H9 (cell line): ENCODE data around the gene CACNB4. TPM values are rescaled to one million over a fixed set of nuclear protein-coding genes. Genes with fewer than 3 reads are reported as not detected.

Experiments used
- DNase-seq: peaks from one replicate; pipeline ENCODE4 v3.0.0-alpha.2; 2017
- H2AFZ ChIP-seq: one replicate; pipeline ENCODE4 v1.6.1; 2013; ENCODE audit warnings: mild to moderate bottlenecking, low read length, control low read depth, moderate library complexity
- H2AK5ac ChIP-seq: 2 replicates; pipeline ENCODE4 v1.6.1; 2013; ENCODE audit warnings: low read length, control low read depth, mixed read lengths; ENCODE audit not compliant: insufficient read length
- H2BK120ac ChIP-seq: one replicate; pipeline ENCODE4 v1.6.1; 2013; ENCODE audit warnings: low read depth, mild to moderate bottlenecking, low read length, control low read depth, inconsistent platforms; ENCODE audit not compliant: poor library complexity, severe bottlenecking
- H2BK12ac ChIP-seq: 2 replicates; pipeline ENCODE4 v1.6.1; 2013; ENCODE audit warnings: low read length, control low read depth, mixed read lengths, low read depth; ENCODE audit not compliant: insufficient read length
- H2BK15ac ChIP-seq: 2 replicates; pipeline ENCODE4 v1.6.1; 2013; ENCODE audit warnings: low read depth, low read length, control low read depth
- H2BK20ac ChIP-seq: one replicate; pipeline ENCODE4 v1.6.1; 2013; ENCODE audit warnings: low read depth, mild to moderate bottlenecking, low read length, control low read depth, inconsistent platforms; ENCODE audit not compliant: poor library complexity, severe bottlenecking
- H2BK5ac ChIP-seq: 2 replicates; pipeline ENCODE4 v1.6.1; 2013; ENCODE audit warnings: low read length, control low read depth, mixed read lengths; ENCODE audit not compliant: insufficient read length
- H3K14ac ChIP-seq: 2 replicates; pipeline ENCODE4 v1.6.1; 2013; ENCODE audit warnings: low read length, control low read depth; ENCODE audit not compliant: insufficient read depth
- H3K18ac ChIP-seq: 2 replicates; pipeline ENCODE4 v1.6.1; 2013; ENCODE audit warnings: low read depth, mild to moderate bottlenecking, mixed read lengths, low read length, control low read depth; ENCODE audit not compliant: insufficient read length
- H3K23ac ChIP-seq: 2 replicates; pipeline ENCODE4 v1.6.1; 2013; ENCODE audit warnings: low read length, control low read depth, mixed read lengths, low read depth; ENCODE audit not compliant: insufficient read length
- H3K23me2 ChIP-seq: 2 replicates; pipeline ENCODE4 v1.6.1; 2013; ENCODE audit warnings: low read depth, mild to moderate bottlenecking, mixed read lengths, low read length, control low read depth; ENCODE audit not compliant: insufficient read length, poor library complexity, severe bottlenecking
- H3K27ac ChIP-seq: 2 replicates; pipeline ENCODE4 v1.5.1; 2013; ENCODE audit warnings: low read length, control low read depth, mixed read lengths, low read depth; ENCODE audit not compliant: insufficient read length
- H3K27me3 ChIP-seq: 2 replicates; pipeline ENCODE4 v1.6.1; 2013; ENCODE audit warnings: low read length, control low read depth, inconsistent platforms; ENCODE audit not compliant: insufficient read depth
- H3K4ac ChIP-seq: 2 replicates; pipeline ENCODE4 v1.6.1; 2013; ENCODE audit warnings: low read depth, mild to moderate bottlenecking, control low read depth, inconsistent platforms, low read length, moderate library complexity
- H3K4me1 ChIP-seq: 2 replicates; pipeline ENCODE4 v1.6.1; 2013; ENCODE audit warnings: low read length, control low read depth, inconsistent platforms; ENCODE audit not compliant: insufficient read depth
- H3K4me2 ChIP-seq: 2 replicates; pipeline ENCODE4 v1.6.1; 2013; ENCODE audit warnings: low read length, control low read depth, mixed read lengths; ENCODE audit not compliant: insufficient read length, insufficient read depth
- H3K56ac ChIP-seq: 2 replicates; pipeline ENCODE4 v1.6.1; 2013; ENCODE audit warnings: low read depth, mild to moderate bottlenecking, mixed read lengths, low read length, control low read depth; ENCODE audit not compliant: insufficient read length
- H3K79me1 ChIP-seq: 2 replicates; pipeline ENCODE4 v1.6.1; 2013; ENCODE audit warnings: low read depth, mild to moderate bottlenecking, moderate library complexity, low read length, control low read depth, inconsistent platforms; ENCODE audit not compliant: insufficient read depth, poor library complexity, severe bottlenecking
- H3K79me2 ChIP-seq: 2 replicates; pipeline ENCODE4 v1.6.1; 2013; ENCODE audit warnings: low read length, control low read depth, inconsistent platforms; ENCODE audit not compliant: insufficient read depth
- H3K9ac ChIP-seq: 2 replicates; pipeline ENCODE4 v1.6.1; 2013; ENCODE audit warnings: low read length, control low read depth, mixed read lengths; ENCODE audit not compliant: insufficient read length; ENCODE audit errors: extremely low read depth
- H3K9me3 ChIP-seq: one replicate; pipeline ENCODE4 v1.6.1; 2013; ENCODE audit warnings: low read depth, low read length, inconsistent platforms; ENCODE audit not compliant: control insufficient read depth
- H3T11ph ChIP-seq: one replicate; pipeline ENCODE4 v1.6.1; 2013; ENCODE audit warnings: mild to moderate bottlenecking, low read length, control low read depth, inconsistent platforms
- H4K20me1 ChIP-seq: one replicate; pipeline ENCODE4 v1.6.1; 2013; ENCODE audit not compliant: control insufficient read depth, insufficient read length, insufficient read depth
- H4K5ac ChIP-seq: 2 replicates; pipeline ENCODE4 v1.6.1; 2013; ENCODE audit warnings: low read depth, mild to moderate bottlenecking, mixed read lengths, low read length, control low read depth; ENCODE audit not compliant: insufficient read length
- H4K8ac ChIP-seq: replicated peaks from 2 replicates; pipeline ENCODE4 v1.6.1; 2013; ENCODE audit warnings: low read length, control low read depth, mixed read lengths, low read depth; ENCODE audit not compliant: insufficient read length
- H4K91ac ChIP-seq: 2 replicates; pipeline ENCODE4 v1.6.1; 2013; ENCODE audit warnings: low read depth, mild to moderate bottlenecking, moderate library complexity, mixed read lengths, low read length, control low read depth; ENCODE audit not compliant: insufficient read length
- H3K27ac Mint-ChIP-seq, 3 experiments: 2 replicates in 2 of 3; 3 replicates in 1 of 3; pipeline ENCODE4 v1.8.0; 2020 to 2021; ENCODE audit warnings: mixed read lengths in 3 of 3, mild to moderate bottlenecking in 1 of 3, moderate library complexity in 1 of 3
- H3K27me3 Mint-ChIP-seq: 2 replicates; pipeline ENCODE4 v1.8.0; 2021; ENCODE audit warnings: low read depth, mild to moderate bottlenecking, moderate library complexity, mixed read lengths
- H3K36me3 Mint-ChIP-seq, 3 experiments: 2 replicates in 2 of 3; 3 replicates in 1 of 3; pipeline ENCODE4 v1.8.0; 2020 to 2021; ENCODE audit warnings: low read depth in 3 of 3, mixed read lengths in 3 of 3; ENCODE audit not compliant: insufficient read depth in 1 of 3
- H3K4me1 Mint-ChIP-seq, 2 experiments: 2 replicates each; pipeline ENCODE4 v1.8.0; 2020; ENCODE audit warnings: mixed read lengths in 2 of 2
- H3K4me3 Mint-ChIP-seq, 2 experiments: 2 replicates in 1 of 2; 3 replicates in 1 of 2; pipeline ENCODE4 v1.8.0; 2020 to 2021; ENCODE audit warnings: mild to moderate bottlenecking in 2 of 2, mixed read lengths in 2 of 2, moderate library complexity in 1 of 2
- H3K9me3 Mint-ChIP-seq, 2 experiments: 2 replicates in 1 of 2; 3 replicates in 1 of 2; pipeline ENCODE4 v1.8.0; 2020; ENCODE audit warnings: mild to moderate bottlenecking in 2 of 2, mixed read lengths in 2 of 2, moderate library complexity in 1 of 2
- CTCF ChIP-seq: fragments of 200-600 bp; sonication (generic); conservative IDR thresholded peaks from 3 replicates; pipeline ENCODE4 v1.8.0; 2021; ENCODE audit warnings: antibody characterized with exemption, mild to moderate bottlenecking
- WGBS: extraction: QIAGEN DNeasy Blood & Tissue Kit; methylation state at CpG from one replicate; pipeline ENCODE4 v1.1.7; 2013; ENCODE audit warnings: missing lambda C conversion rate, low lambda C conversion rate, mixed read lengths; ENCODE audit not compliant: insufficient read length; ENCODE audit errors: extremely low coverage; 5-methylcytosine and 5-hydroxymethylcytosine counted together
- total RNA-seq: library from RNA; stranded (reverse); gene quantifications from 2 replicates; pipeline ENCODE4 v1.2.1, GENCODE V29; 2021

Gene CACNB4
- total RNA-seq, 1 experiment from 2014 or later, result 1.4 TPM

DNA sequence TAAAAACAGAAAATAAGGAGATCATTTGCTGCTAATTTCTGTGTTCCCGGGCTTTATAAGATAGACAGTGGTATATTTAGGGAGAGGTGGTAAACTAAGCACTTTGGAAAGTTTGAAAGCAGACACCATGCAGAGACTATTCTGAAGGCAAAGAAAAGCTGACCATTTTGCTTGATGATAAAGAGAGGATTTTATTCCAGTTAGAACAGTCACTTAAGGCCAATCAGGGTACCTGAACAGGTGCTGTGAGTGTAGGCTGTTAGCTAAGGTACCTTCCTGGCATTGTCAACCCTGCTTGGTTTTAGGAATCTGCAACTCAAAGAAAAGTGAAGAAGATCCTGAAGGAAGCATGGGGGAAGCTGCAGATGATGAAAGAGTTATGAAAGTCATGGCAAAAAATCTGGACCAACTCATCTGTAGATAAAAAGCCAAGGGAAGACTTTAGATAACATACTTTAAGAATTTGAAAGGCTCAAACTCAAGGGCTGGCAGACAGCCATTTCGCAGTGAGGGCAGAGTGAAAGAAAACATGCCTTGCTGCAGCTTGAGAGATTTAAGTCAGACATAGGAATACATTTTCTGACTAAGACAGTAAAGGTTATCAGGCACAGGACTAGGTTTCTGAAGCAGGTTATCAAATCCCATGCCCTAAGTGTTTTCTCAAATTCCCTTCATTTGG lies 190.5 kb downstream of the CACNB4 start:
- peaks cover 3 to 6% of the 10 kb centered on the region in 2 experiments; a peak in 3 of 5 replicates for H3K9me3 Mint-ChIP-seq
- H3K4me2 ChIP-seq, result no peak overlapping the region
- no peaks in the 10 kb centered on the region for H4K20me1 ChIP-seq
- H3K27me3 Mint-ChIP-seq, result no peaks in the 10 kb centered on the region
- 0 out of 2 replicates have a peak, but pooled peaks cover 2% of the 10 kb centered on the region for H3K4me1 ChIP-seq
- no peak overlapping the region for H2AK5ac ChIP-seq
- H3K4me1 Mint-ChIP-seq, result peaks cover 12 to 13% of the 10 kb centered on the region in 2 experiments
- no peaks in the 10 kb centered on the region for H3K79me2 ChIP-seq
- no peak overlapping the region for H3K56ac ChIP-seq
- no peak overlapping the region for H3K14ac ChIP-seq
- TF ChIP-seq CTCF, result no peak
- no peak overlapping the region for H4K91ac ChIP-seq
- no peak overlapping the region for H3K4me3 Mint-ChIP-seq
- no peak overlapping the region for H2BK120ac ChIP-seq
- H2BK5ac ChIP-seq, result no peak overlapping the region
- H3K79me1 ChIP-seq, result no peaks in the 10 kb centered on the region
- H3K36me3 Mint-ChIP-seq, result peaks cover 0 to 3% (median 0%) of the 10 kb centered on the region in 3 experiments; a peak in 1 of 7 replicates
- H2BK12ac ChIP-seq, result no peak overlapping the region
- no peak overlapping the region for H4K8ac ChIP-seq
- WGBS, result no CpG with 5 or more reads among the region's 2 CpGs
- no peak overlapping the region for H3K4ac ChIP-seq
- no peak overlapping the region for H3K18ac ChIP-seq
- no peak overlapping the region for H2BK15ac ChIP-seq
- H3K23ac ChIP-seq, result no peak overlapping the region
- no peaks in the 10 kb centered on the region for H3K23me2 ChIP-seq
- H3K9ac ChIP-seq, result no peak overlapping the region
- H3T11ph ChIP-seq, result no peak overlapping the region
- no peak overlapping the region for H3K27ac ChIP-seq
- H3K27me3 ChIP-seq, result no peaks in the 10 kb centered on the region; the same call in 1 of the 2 replicates
- H3K9me3 ChIP-seq, result no peaks in the 10 kb centered on the region
- peak overlapping the region in 1 of 3 experiments; percentile 70; a peak in 1 of 7 replicates for H3K27ac Mint-ChIP-seq
- H2BK20ac ChIP-seq, result no peak overlapping the region
- no peak for DNase-seq
- H2AFZ ChIP-seq, result no peak overlapping the region
- no peak overlapping the region for H4K5ac ChIP-seq
